Neural cell (in vitro differentiated cells): ENCODE results near the gene DLG5. TPM values are rescaled to one million over a fixed set of nuclear protein-coding genes. Genes with fewer than 3 reads are reported as not detected.

ENCODE experiments used
- H2AFZ ChIP-seq: fragments of 200-600, 300-800 bp; sonication (generic), shearing (Covaris generic); 2 replicates; pipeline ENCODE4 v1.6.0; 2014; ENCODE audit warnings: low read depth, mild to moderate bottlenecking, antibody characterized with exemption, low read length, moderate library complexity
- H3F3A ChIP-seq: fragments of 200-600 bp; shearing (Covaris generic); 2 replicates; pipeline ENCODE4 v1.6.1; 2016; ENCODE audit warnings: mild to moderate bottlenecking, moderate library complexity, mixed read lengths, antibody characterized with exemption, low read length; ENCODE audit not compliant: insufficient read depth, poor library complexity, severe bottlenecking
- H3K27ac ChIP-seq: fragments of 200-600, 300-800 bp; sonication (generic), shearing (Covaris generic); 2 replicates; pipeline ENCODE4 v1.5.1; 2014; ENCODE audit warnings: mild to moderate bottlenecking, low read length, moderate library complexity
- H3K27me3 ChIP-seq: fragments of 300-800, 200-600 bp; sonication (generic), shearing (Covaris generic); 2 replicates; pipeline ENCODE4 v1.6.0; 2014; ENCODE audit warnings: mild to moderate bottlenecking, low read depth, low read length, moderate library complexity; ENCODE audit not compliant: insufficient read depth
- H3K36me3 ChIP-seq: fragments of 300-800, 200-600 bp; sonication (generic), shearing (Covaris generic); 2 replicates; pipeline ENCODE4 v1.5.1; 2014; ENCODE audit warnings: mild to moderate bottlenecking, antibody characterized with exemption, low read length, moderate library complexity; ENCODE audit not compliant: insufficient read depth
- H3K4me2 ChIP-seq: fragments of 300-800, 200-600 bp; sonication (generic), shearing (Covaris generic); 2 replicates; pipeline ENCODE4 v1.6.0; 2014; ENCODE audit warnings: mild to moderate bottlenecking, low read length
- H3K4me3 ChIP-seq: fragments of 300-800, 200-600 bp; sonication (generic), shearing (Covaris generic); 2 replicates; pipeline ENCODE4 v1.5.1; 2014; ENCODE audit warnings: mild to moderate bottlenecking, low read length, moderate library complexity
- H3K79me2 ChIP-seq: fragments of 200-600 bp; shearing (Covaris generic); replicated peaks from 2 replicates; pipeline ENCODE4 v1.6.0; 2014; ENCODE audit warnings: mild to moderate bottlenecking, low read length, moderate library complexity; ENCODE audit not compliant: insufficient read depth
- H3K9ac ChIP-seq: fragments of 300-800, 200-600 bp; sonication (generic), shearing (Covaris generic); 2 replicates; pipeline ENCODE4 v1.6.1; 2016; ENCODE audit warnings: mild to moderate bottlenecking, low read length, mixed read lengths
- H3K9me2 ChIP-seq: fragments of 200-600 bp; shearing (Covaris generic); 2 replicates; pipeline ENCODE4 v1.6.1; 2016; ENCODE audit warnings: mild to moderate bottlenecking, low read length, mixed read lengths; ENCODE audit not compliant: insufficient read depth
- H3K9me3 ChIP-seq: fragments of 200-600, 300-800 bp; sonication (generic), shearing (Covaris generic); 2 replicates; pipeline ENCODE4 v1.6.1; 2016; ENCODE audit warnings: mild to moderate bottlenecking, mixed run types, low read length, moderate library complexity, mixed read lengths
- H4K20me1 ChIP-seq: fragments of 200-600 bp; shearing (Covaris generic); 2 replicates; pipeline ENCODE4 v1.6.1; 2016; ENCODE audit warnings: mild to moderate bottlenecking, mixed run types; ENCODE audit not compliant: insufficient read depth
- CTCF ChIP-seq: fragments of 450-650 bp; IDR thresholded peaks from 2 replicates; pipeline ENCODE4 v1.5.1; 2014; ENCODE audit warnings: antibody characterized with exemption, mild to moderate bottlenecking, moderate library complexity; ENCODE audit not compliant: poor library complexity, severe bottlenecking
- EP300 ChIP-seq: fragments of 450-650 bp; conservative IDR thresholded peaks from 2 replicates; pipeline ENCODE4 v1.6.1; 2014; ENCODE audit warnings: antibody characterized with exemption, mild to moderate bottlenecking, moderate library complexity; ENCODE audit not compliant: poor library complexity, severe bottlenecking
- EZH2 ChIP-seq: fragments of 200-600, 300-800 bp; shearing (Covaris generic), sonication (generic); IDR thresholded peaks from 2 replicates; pipeline ENCODE4 v1.6.1; 2014; ENCODE audit warnings: antibody characterized with exemption, low read length, borderline replicate concordance, mild to moderate bottlenecking; ENCODE audit not compliant: insufficient read depth, poor library complexity, severe bottlenecking
- MXI1 ChIP-seq: fragments of 450-650 bp; conservative IDR thresholded peaks from 2 replicates; pipeline ENCODE4 v1.6.1; 2014; ENCODE audit warnings: antibody characterized with exemption, mild to moderate bottlenecking; ENCODE audit not compliant: poor library complexity, severe bottlenecking
- POLR2AphosphoS5 ChIP-seq: IDR thresholded peaks from 2 replicates; pipeline ENCODE4 v1.6.1; 2012
- RAD21 ChIP-seq: fragments of 450-650 bp; conservative IDR thresholded peaks from 2 replicates; pipeline ENCODE4 v1.6.1; 2014; ENCODE audit warnings: antibody characterized with exemption, mild to moderate bottlenecking, moderate library complexity
- REST ChIP-seq: IDR thresholded peaks from 2 replicates; pipeline ENCODE4 v1.6.1; 2012; ENCODE audit warnings: borderline replicate concordance
- SMC3 ChIP-seq: fragments of 450-650 bp; conservative IDR thresholded peaks from 2 replicates; pipeline ENCODE4 v1.6.1; 2014; ENCODE audit warnings: antibody characterized with exemption, mild to moderate bottlenecking, moderate library complexity; ENCODE audit not compliant: poor library complexity
- TAF1 ChIP-seq: IDR thresholded peaks from 2 replicates; pipeline ENCODE4 v1.6.1; 2012; ENCODE audit warnings: low read depth
- polyA plus RNA-seq: library from polyadenylated mRNA; depleted of rRNA; stranded (reverse); fragments of >200 nt; gene quantifications from 2 replicates; pipeline ENCODE4 v1.2.3, GENCODE V29; 2014

Gene DLG5
- polyA plus RNA-seq, 1 donor from 2014 or later, result 72.9 TPM

GRCh38 chr10:77792155-77792554 is 134.4 kb downstream of the DLG5 start:
- H2AFZ ChIP-seq, result no peak overlapping the region
- no peaks in the 10 kb centered on the region for H3K27me3 ChIP-seq
- no peaks in the 10 kb centered on the region for H4K20me1 ChIP-seq
- H3K79me2 ChIP-seq, result no peaks in the 10 kb centered on the region
- H3K9me2 ChIP-seq, result no peaks in the 10 kb centered on the region
- H3K4me2 ChIP-seq, result no peak overlapping the region
- no peak overlapping the region for H3K27ac ChIP-seq
- TF ChIP-seq RAD21, result no peak
- TF ChIP-seq SMC3, result no peak
- no peak for TF ChIP-seq MXI1
- TF ChIP-seq TAF1, result no peak
- no peak for TF ChIP-seq CTCF
- no peak for TF ChIP-seq REST
- no peak for TF ChIP-seq EZH2
- no peak for TF ChIP-seq EP300
- TF ChIP-seq POLR2AphosphoS5, result no peak
- H3K36me3 ChIP-seq, result peaks cover 5% of the 10 kb centered on the region
- H3K4me3 ChIP-seq, result no peak overlapping the region
- no peaks in the 10 kb centered on the region for H3K9me3 ChIP-seq
- no peaks in the 10 kb centered on the region for H3F3A ChIP-seq
- H3K9ac ChIP-seq, result no peak overlapping the region

- H3K79me2 ChIP-seq, result no peaks in the 10 kb centered on the region
- no peak overlapping the region for H3K9ac ChIP-seq
- no peak overlapping the region for H3K27ac ChIP-seq
- H3K9me3 ChIP-seq, result no peaks in the 10 kb centered on the region
- H4K20me1 ChIP-seq, result no peaks in the 10 kb centered on the region
- no peaks in the 10 kb centered on the region for H3K27me3 ChIP-seq
- H2AFZ ChIP-seq, result no peak overlapping the region
- H3K4me2 ChIP-seq, result no peak overlapping the region
- no peak for TF ChIP-seq MXI1
- H3K9me2 ChIP-seq, result no peaks in the 10 kb centered on the region
- H3K4me3 ChIP-seq, result no peak overlapping the region
- no peaks in the 10 kb centered on the region for H3K36me3 ChIP-seq
- no peaks in the 10 kb centered on the region for H3F3A ChIP-seq
These were observed 135.0 kb downstream of the DLG5 start for GRCh38 chr10:77791506-77791905.

GRCh38 chr10:77789861-77790260 is 136.7 kb downstream of the DLG5 start:
- Histone ChIP-seq H3K27me3 (no peaks in the 10 kb centered on the region), H3K79me2 (no peaks in the 10 kb centered on the region), H3F3A (no peaks in the 10 kb centered on the region), H3K9me3 (no peaks in the 10 kb centered on the region), H3K4me3 (no peak overlapping the region), H3K36me3 (no peaks in the 10 kb centered on the region), H4K20me1 (no peaks in the 10 kb centered on the region), H3K9ac (no peak overlapping the region), H2AFZ (no peak overlapping the region), H3K9me2 (no peaks in the 10 kb centered on the region), H3K27ac (no peak overlapping the region), H3K4me2 (no peak overlapping the region)
- TF ChIP-seq MXI1 (no peak), EZH2 (no peak), POLR2AphosphoS5 (no peak), REST (no peak), CTCF (no peak), TAF1 (no peak)
